CD4-positive, alpha-beta T cell treated with Interferon gamma for 1 hour (primary cell): Measurements from ENCODE around the gene PAX2.
A peak's percentile ranks its signal among the peaks of the same experiment; 100 is the strongest.

Experiments used
- DNase-seq: peaks from one replicate; pipeline ENCODE4 v3.0.0-alpha.2; 2020

Gene PAX2

GRCh38 chr10:100864036-100864885 lies 118.9 kb downstream of the PAX2 start:
- no peak for DNase-seq

- DNase-seq = no peak
Observed at GRCh38 chr10:100864978-100865377, 119.6 kb downstream of the PAX2 start.

DNA sequence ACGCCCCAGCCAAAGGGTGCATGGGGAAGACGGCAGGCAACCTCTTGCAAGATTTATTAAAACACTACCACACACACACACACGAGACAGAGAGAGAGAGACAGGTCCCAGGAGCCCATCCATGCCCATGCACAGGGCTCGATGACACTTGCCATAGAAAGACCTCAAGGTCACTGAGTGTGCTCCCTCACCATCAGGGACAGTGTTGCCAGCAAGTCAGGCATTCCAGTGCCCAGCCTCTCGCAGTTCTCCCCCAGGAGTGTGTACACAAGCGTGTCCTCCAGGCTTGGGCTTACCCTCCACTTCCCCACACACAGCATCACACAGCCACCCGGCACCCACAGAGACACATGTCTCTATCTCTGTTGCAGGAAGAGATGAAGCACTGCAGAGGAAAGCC lies 120.6 kb downstream of the PAX2 start:
- no peak for DNase-seq

- DNase-seq = no peak
Observed at GRCh38 chr10:100866575-100867098, 121.3 kb downstream of the PAX2 start.

DNA sequence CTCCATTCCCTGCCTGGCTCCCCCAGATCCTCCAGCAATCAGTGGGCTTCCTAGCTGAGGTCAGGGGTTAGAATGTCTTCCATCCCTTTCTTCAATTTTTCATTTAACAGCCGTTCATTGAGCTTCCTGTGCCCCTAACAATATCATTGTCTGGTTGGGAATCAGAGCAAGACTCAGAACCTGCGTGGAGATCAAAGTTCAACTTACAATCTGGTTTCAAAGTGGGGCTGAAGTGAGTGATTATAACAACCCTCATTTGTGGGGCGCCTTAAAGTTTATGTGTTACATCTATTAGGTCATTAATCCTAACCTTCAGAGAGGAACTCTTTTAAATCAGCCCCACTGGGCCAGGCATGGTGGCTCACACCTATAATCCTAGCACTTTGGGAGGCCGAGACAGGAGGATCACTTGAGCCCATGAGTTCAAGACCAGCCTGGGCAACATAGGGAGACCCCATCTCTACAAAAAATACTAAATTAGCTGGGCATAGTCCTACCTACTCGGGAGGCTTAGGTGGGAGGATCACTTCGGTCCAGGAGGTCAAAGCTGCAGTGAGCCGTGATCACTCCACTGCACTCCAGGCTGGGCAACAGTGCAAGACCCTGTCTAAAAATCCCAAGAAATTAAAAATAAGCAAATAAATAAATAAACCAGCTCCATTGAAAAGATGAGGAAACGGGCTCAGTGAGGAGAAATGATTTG lies 122.0 kb downstream of the PAX2 start:
- DNase-seq = no peak

GRCh38 chr10:100868382-100868781 lies 123.0 kb downstream of the PAX2 start:
- DNase-seq = no peak

DNA sequence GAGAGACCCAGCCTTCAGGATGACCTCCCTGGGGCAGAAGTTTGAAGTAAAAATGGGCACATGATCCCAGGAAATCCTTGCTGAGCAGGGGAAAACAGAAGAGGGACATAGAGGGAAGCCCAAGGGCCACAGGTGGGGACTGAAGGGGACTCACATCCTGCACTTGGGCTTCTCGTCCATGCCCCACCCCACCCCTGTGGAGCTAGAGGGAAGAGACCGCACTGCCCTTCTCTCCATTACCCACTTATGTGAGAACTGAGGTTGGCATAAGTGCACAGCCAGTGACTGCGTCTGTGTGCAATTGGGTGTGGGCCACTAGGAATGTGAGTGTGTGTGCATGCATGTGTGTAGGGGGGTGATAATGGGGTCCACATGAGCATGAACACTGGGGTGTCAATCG lies 124.0 kb downstream of the PAX2 start:
- DNase-seq = no peak

GRCh38 chr10:100872034-100872791 lies 126.8 kb downstream of the PAX2 start:
- DNase-seq = peak; percentile 11

GRCh38 chr10:100873146-100873826 lies 127.9 kb downstream of the PAX2 start:
- no peak for DNase-seq

DNA sequence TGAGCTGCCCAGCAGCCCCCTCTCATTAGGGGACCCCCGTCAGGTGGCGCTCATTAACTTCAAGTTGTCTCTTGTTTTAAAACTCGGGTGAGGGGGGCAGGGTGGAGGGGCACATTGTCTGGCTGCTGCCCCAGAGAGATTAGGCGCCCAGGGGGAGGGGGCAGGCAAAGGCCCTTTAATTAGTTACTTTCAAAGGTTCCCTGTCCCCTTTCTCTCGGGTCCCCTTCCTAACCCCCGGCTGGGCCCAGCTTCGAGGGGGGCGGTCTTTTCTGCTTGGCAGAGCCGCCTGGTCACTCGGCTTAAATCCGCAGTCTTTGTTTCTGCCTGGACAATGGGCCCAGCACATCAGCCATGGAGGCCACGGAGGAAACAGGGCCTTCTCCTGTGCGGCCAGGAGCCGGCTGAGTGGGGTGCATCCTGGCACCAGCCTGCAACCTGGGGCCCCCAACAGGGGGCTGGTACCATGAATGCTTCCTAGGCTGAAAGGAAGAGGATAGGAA lies 128.5 kb downstream of the PAX2 start:
- no peak for DNase-seq

- DNase-seq = no peak
Observed at GRCh38 chr10:100874702-100875483, 129.5 kb downstream of the PAX2 start.

- DNase-seq = no peak
Observed at GRCh38 chr10:100875484-100876166, 130.2 kb downstream of the PAX2 start.

DNA sequence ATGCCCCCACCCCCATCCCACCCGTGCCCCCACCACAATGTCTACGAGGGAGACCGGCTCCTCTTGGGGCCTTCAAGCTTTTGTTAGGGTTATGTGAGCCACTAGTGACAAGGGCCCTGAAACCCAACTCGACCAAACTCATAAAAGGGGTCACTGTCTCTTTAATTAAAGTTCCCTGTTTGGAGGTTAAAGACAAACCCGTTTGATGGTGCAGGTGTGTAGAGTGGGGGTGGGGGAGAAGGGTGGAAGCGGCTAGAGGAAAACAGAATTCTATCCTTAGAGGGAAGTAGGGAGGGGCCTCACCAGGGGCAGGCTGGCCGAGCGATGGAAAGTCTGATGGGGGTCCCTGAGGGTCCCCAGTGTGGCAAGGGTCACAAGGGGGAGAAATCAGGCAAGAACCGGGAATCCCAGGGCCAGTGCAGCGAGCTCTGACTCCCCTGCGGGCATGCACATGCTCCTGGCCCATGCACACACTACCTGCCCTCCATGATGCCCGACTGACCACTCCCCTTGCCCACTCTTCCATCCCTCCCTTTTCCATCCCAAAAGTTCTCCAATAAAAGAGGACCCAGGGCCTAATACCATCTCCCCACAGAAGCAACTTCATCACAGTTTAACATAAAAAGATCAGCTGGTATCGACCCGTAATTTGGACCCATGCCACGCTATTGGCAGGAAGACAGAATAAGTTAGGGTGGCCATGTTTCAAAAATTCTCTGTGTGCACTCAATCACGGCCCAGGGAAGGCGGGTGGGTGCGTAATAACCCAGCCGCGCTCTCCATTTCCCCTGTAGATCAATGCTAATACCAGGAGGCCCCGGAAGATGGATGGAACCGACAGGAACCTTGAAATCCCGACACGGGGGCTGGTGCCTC lies 131.4 kb downstream of the PAX2 start:
- no peak for DNase-seq

GRCh38 chr10:100877461-100877850 lies 132.1 kb downstream of the PAX2 start:
- DNase-seq = no peak

- no peak for DNase-seq
Observed at GRCh38 chr10:100878291-100878910, 133.0 kb downstream of the PAX2 start.
